HuH-7 (cell line): ENCODE results near the gene NBPF6.
"Not testable (repeated sequence)": the region's sequence is repeated elsewhere in the genome, so short reads cannot be mapped to it uniquely, and the experiment has no call there.

Experiments used
- DNase-seq: peaks from one replicate; pipeline ENCODE4 v3.0.0; 2011; ENCODE audit warnings: low spot score

NBPF6 gene

DNA sequence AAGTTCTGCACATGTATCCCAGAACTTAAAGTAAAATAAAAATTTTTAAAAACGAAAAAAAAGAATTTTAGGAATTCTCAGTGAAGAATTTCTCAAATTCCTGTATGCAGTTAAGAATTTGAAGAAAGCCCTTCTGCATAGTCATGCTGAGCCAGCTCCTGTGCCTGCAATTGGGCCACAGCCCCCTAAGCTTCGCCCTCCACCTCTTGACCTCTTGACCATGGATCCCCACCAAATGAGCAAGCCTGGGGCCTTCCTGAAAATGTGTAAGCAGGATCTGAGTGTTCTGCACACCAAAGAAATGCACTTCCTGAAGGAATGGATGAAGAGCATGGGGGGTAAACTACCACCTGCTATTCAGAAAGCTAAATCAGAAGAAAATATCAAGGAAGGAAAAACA lies 52.0 kb downstream of the NBPF6 start:
- no peak for DNase-seq

GRCh38 chr1:108502624-108503023 lies 52.5 kb downstream of the NBPF6 start:
- DNase-seq, result no peak

DNA sequence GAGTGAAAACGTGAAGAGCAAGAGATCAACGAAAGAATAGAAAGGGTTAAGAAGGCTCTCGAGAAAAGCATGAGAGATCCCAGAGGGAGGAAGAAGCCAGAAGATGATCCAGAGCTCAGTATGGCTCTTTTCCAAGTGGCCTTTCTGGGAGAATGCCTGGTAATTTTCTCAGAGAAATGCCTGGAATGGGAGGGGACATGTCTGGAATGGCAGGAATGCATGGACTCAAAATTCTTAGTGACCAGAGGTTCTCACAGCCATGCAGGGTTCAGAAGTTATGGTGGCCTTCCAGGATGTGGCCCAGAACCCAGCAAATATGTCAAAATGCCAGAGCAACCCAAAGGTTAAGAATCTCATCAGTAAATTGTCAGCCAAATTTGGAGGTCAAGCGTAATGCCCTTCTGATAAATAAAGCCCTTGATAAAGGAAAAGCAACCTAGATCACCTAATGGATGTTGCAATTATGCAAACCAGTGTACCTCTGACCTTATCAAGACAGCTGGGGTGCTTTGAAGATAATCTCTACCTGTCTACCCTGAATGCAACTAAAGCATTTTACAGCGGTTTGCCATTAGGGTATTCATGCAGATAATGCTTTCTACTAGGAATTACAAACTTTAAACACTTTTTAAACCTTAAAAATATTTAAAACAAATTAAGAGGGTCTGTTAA lies 53.1 kb downstream of the NBPF6 start:
- peak; percentile 20 for DNase-seq

GRCh38 chr1:108504447-108504846 lies 54.3 kb downstream of the NBPF6 start:
- DNase-seq, result no peak

GRCh38 chr1:108505763-108506070 lies 55.6 kb downstream of the NBPF6 start:
- no peak for DNase-seq

- no peak for DNase-seq
Measured at GRCh38 chr1:108511764-108512163, 61.6 kb downstream of the NBPF6 start.

DNA sequence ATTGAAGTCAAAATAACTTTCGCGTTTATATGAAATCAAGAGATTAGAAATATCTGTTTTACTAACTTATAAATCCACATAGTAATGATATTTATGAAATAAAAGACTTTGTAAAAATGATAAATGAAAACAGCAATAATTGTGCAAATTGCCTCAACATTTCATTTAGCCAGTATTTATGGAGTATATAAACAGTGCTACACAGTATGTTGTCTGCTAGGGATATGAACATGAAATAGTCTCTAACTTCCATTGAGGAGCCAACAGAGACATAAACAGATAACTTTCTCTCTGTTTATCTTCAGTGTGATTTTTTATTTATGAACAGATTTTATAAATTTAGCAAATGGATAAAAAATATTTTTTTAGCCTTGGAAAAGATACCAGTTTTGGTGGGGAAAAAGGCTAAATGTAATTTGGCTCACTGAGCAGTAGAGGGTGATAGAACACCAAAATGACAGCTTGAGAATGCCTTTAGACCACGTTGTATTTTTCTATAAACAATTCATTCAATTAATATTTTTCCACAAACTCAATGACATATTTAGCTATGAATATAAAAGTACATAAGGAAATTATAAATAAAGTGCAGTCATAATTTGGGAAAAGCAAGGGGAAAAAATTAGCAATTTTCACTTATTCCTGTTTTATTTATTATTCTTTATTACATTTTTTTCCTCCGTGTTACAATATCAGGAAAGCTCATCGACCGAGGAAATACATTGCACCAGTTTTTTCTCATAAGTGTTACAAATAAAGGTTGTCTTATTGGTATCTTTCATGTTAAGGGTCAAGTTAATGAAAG lies 62.3 kb downstream of the NBPF6 start:
- no peak for DNase-seq

DNA sequence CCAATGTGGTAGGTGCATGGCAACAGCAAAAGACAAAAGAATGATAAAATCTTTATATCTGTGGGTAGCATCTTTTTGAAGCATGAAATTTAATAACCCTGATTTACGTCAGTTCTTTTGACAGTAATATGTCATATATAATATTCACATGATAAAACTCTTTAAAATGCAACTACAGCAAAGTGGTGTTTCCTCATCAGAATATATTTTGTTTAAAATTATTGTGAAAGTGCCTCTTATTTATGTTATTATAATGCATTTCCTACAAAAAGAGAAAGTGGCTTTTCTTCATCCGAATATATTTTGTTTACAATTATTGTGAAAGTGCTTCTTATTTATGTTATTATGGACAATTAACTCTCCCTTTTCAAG lies 62.9 kb downstream of the NBPF6 start:
- no peak for DNase-seq

DNA sequence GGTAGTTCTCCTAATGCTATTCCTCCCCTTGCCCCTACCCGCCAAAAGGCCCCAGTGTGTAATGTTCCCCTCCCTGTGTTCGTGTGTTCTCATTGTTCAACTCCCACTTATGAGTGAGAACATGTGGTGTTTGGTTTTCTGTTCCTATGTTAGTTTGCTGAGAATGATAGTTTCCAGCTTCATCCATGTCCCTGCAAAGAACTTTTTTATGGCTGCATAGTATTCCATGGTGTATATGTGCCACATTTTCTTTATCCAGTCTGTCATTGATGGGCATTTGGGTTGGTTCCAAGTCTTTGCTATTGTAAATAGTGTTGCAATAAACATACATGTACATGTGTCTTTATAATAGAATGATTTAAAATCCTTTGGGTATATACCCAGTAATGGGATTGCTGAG lies 63.8 kb downstream of the NBPF6 start:
- DNase-seq, result not testable (repeated sequence)

- not testable (repeated sequence) for DNase-seq
Measured at GRCh38 chr1:108517301-108517897, 67.3 kb downstream of the NBPF6 start.
